SK-N-SH (cell line): ENCODE results near the gene SAMM50. TPM values are rescaled to one million over a fixed set of nuclear protein-coding genes. Genes with fewer than 3 reads are reported as not detected.

Source experiments
- CTCF ChIA-PET: fragments of 300-600, 350-600 bp; formaldehyde crosslinking; extraction: SDS; loops from one replicate; lab custom pipeline; 2021; lab: Yijun Ruan, JAX
- POLR2A ChIA-PET: fragments of 350-600 bp; sonication (Branson Sonifier 250); formaldehyde crosslinking; extraction: SDS; loops from one replicate; lab custom pipeline; 2020; ENCODE audit warnings: antibody characterized with exemption, inconsistent platforms; lab: Yijun Ruan, JAX
- DNase-seq: peaks from one replicate; pipeline ENCODE4 v3.0.0; 2012
- H2AFZ ChIP-seq: fragments of 200-600 bp; sonication (generic); 2 replicates; pipeline ENCODE4 v1.8.1; 2016; ENCODE audit warnings: antibody characterized with exemption, mild to moderate bottlenecking, low read depth
- H3F3A ChIP-seq: fragments of 200-600 bp; sonication (generic); replicated peaks from 2 replicates; pipeline ENCODE3; 2016; ENCODE audit warnings: antibody characterized with exemption, mild to moderate bottlenecking; ENCODE audit not compliant: insufficient read depth
- H3K27ac ChIP-seq, 2 experiments: fragments of 200-500 bp in 1 of 2; fragments of 200-600 bp in 1 of 2; sonication (Bioruptor generic) in 1 of 2; sonication (generic), shearing (Covaris generic) in 1 of 2; 2 replicates each; pipeline versions ENCODE4 v1.5.1 to v1.6.1; 2014 to 2016; ENCODE audit warnings: low read depth in 2 of 2, inconsistent platforms in 1 of 2, low read length in 1 of 2, mild to moderate bottlenecking in 1 of 2, mixed read lengths in 1 of 2
- H3K27me3 ChIP-seq: fragments of 200-600 bp; sonication (generic), shearing (Covaris generic); 2 replicates; pipeline ENCODE4 v1.6.1; 2016; ENCODE audit warnings: mixed run types; ENCODE audit not compliant: insufficient read depth
- H3K36me3 ChIP-seq, 2 experiments: fragments of 200-500 bp in 1 of 2; fragments of 200-600 bp in 1 of 2; sonication (Bioruptor generic) in 1 of 2; sonication (generic) in 1 of 2; replicated peaks in 1 of 2; 2 replicates each; pipeline versions ENCODE3 to v1.5.1; 2014 to 2016; ENCODE audit warnings: low read length in 1 of 2, mild to moderate bottlenecking in 1 of 2; ENCODE audit not compliant: insufficient read depth in 2 of 2, control insufficient read depth in 1 of 2
- H3K4me1 ChIP-seq, 2 experiments: fragments of 200-500 bp in 1 of 2; fragments of 200-600 bp in 1 of 2; sonication (Bioruptor generic) in 1 of 2; sonication (generic), shearing (Covaris generic) in 1 of 2; 2 replicates each; pipeline versions ENCODE4 v1.5.1 to v1.6.1; 2014 to 2016; ENCODE audit warnings: low read depth in 1 of 2, low read length in 1 of 2, mixed run types in 1 of 2; ENCODE audit not compliant: insufficient read depth in 2 of 2, control insufficient read depth in 1 of 2
- H3K4me2 ChIP-seq: fragments of 200-600 bp; sonication (generic), shearing (Covaris generic); 2 replicates; pipeline ENCODE4 v1.6.1; 2017; ENCODE audit warnings: mixed run types
- H3K4me3 ChIP-seq, 2 experiments: fragments of 200-500 bp in 1 of 2; fragments of 200-600 bp in 1 of 2; sonication (Bioruptor generic) in 1 of 2; sonication (generic), shearing (Covaris generic) in 1 of 2; 2 replicates each; pipeline versions ENCODE4 v1.5.1 to v1.8.1; 2014 to 2016; ENCODE audit warnings: low read depth in 2 of 2, inconsistent platforms in 1 of 2, low read length in 1 of 2, mild to moderate bottlenecking in 1 of 2, mixed read lengths in 1 of 2, moderate library complexity in 1 of 2
- H3K79me2 ChIP-seq: fragments of 200-600 bp; sonication (generic); 2 replicates; pipeline ENCODE4 v1.8.1; 2017; ENCODE audit warnings: mild to moderate bottlenecking; ENCODE audit not compliant: insufficient read depth
- H3K9ac ChIP-seq: fragments of 200-600 bp; sonication (generic); 2 replicates; pipeline ENCODE4 v1.6.1; 2017; ENCODE audit warnings: mixed run types
- H3K9me2 ChIP-seq: fragments of 200-600 bp; sonication (generic); 2 replicates; pipeline ENCODE4 v1.6.1; 2017; ENCODE audit warnings: mixed run types
- H3K9me3 ChIP-seq: fragments of 200-600 bp; sonication (generic); 2 replicates; pipeline ENCODE4 v1.6.1; 2017; ENCODE audit warnings: mixed run types, mild to moderate bottlenecking, moderate library complexity
- H4K20me1 ChIP-seq: fragments of 200-600 bp; sonication (generic); 2 replicates; pipeline ENCODE4 v1.6.1; 2017; ENCODE audit warnings: mild to moderate bottlenecking, mixed run types; ENCODE audit not compliant: insufficient read depth
- EP300 ChIP-seq, 2 experiments: IDR thresholded peaks; 2 replicates each; pipeline versions ENCODE4 v1.4.0 to v1.6.1; 2012; ENCODE audit warnings: borderline replicate concordance in 1 of 2, low read depth in 1 of 2, low read length in 1 of 2
- EZH2phosphoT487 ChIP-seq: fragments of 200-600 bp; sonication (generic); IDR thresholded peaks from 2 replicates; pipeline ENCODE4 v1.6.1; 2017; ENCODE audit warnings: low read depth, mixed run types, mild to moderate bottlenecking, antibody characterized with exemption, moderate library complexity, borderline replicate concordance
- FOXM1 ChIP-seq: IDR thresholded peaks from 2 replicates; pipeline ENCODE4 v1.4.0; 2012; ENCODE audit warnings: low read depth, mild to moderate bottlenecking
- GATA2 ChIP-seq: sonication (generic); formaldehyde crosslinking; IDR thresholded peaks from 2 replicates; pipeline ENCODE4 v1.5.0; 2020; ENCODE audit warnings: mild to moderate bottlenecking, missing genetic modification reagents
- MAX ChIP-seq: IDR thresholded peaks from 2 replicates; pipeline ENCODE4 v1.4.0; 2012; ENCODE audit warnings: low read depth
- MEF2A ChIP-seq: IDR thresholded peaks from 2 replicates; pipeline ENCODE4 v1.4.0; 2012; ENCODE audit warnings: low read depth, borderline replicate concordance
- NRF1 ChIP-seq: IDR thresholded peaks from 2 replicates; pipeline ENCODE4 v1.6.1; 2012; ENCODE audit warnings: low read depth, mild to moderate bottlenecking, low read length
- POLR2AphosphoS5 ChIP-seq: IDR thresholded peaks from 2 replicates; pipeline ENCODE4 v1.6.1; 2012; ENCODE audit warnings: low read depth, low read length
- RFX5 ChIP-seq: IDR thresholded peaks from 2 replicates; pipeline ENCODE4 v1.6.1; 2012; ENCODE audit warnings: mild to moderate bottlenecking, improper control_type of control experiment, low read length
- SMC3 ChIP-seq: IDR thresholded peaks from 2 replicates; pipeline ENCODE4 v1.6.1; 2012; ENCODE audit warnings: low read depth, low read length, improper control_type of control experiment
- TCF12 ChIP-seq: IDR thresholded peaks from 2 replicates; pipeline ENCODE4 v1.4.0; 2012
- TEAD4 ChIP-seq: IDR thresholded peaks from 2 replicates; pipeline ENCODE4 v1.4.0; 2012; ENCODE audit warnings: mild to moderate bottlenecking, borderline replicate concordance; ENCODE audit not compliant: insufficient read depth
- YY1 ChIP-seq: IDR thresholded peaks from 2 replicates; pipeline ENCODE4 v1.4.0; 2012; ENCODE audit warnings: low read depth, mild to moderate bottlenecking
- ZBTB33 ChIP-seq: IDR thresholded peaks from 2 replicates; pipeline ENCODE4 v1.4.0; 2012; ENCODE audit warnings: low read depth, borderline replicate concordance
- WGBS: methylation state at CpG from one replicate; pipeline ENCODE4 v1.1.6; 2017; ENCODE audit warnings: low lambda C conversion rate; 5-methylcytosine and 5-hydroxymethylcytosine counted together
- polyA plus RNA-seq, 3 experiments: library from polyadenylated mRNA; depleted of rRNA; stranded (reverse); fragments of >200 nt; gene quantifications; 2 replicates each; pipeline ENCODE4 v1.2.3, GENCODE V29; 2012
- TF ChIP-seq, protein P1 (sequence below): IDR thresholded peaks from 2 replicates; pipeline ENCODE4; 2012
- TF ChIP-seq, protein P2 (sequence below): IDR thresholded peaks from 2 replicates; pipeline ENCODE4 v1.6.1; 2012; ENCODE audit warnings: mild to moderate bottlenecking, low read depth, low read length, moderate library complexity
- TF ChIP-seq, protein P3 (sequence below): IDR thresholded peaks from 2 replicates; pipeline ENCODE4 v1.4.0; 2012; ENCODE audit warnings: low read depth, borderline replicate concordance

SAMM50 gene
- polyA plus RNA-seq, 1 of the 3 experiments (the other 2 are of a cell fraction), result 49.6 TPM

- Histone ChIP-seq H3K27ac (no peak overlapping the region), H3K4me2 (no peak overlapping the region)
Measured at GRCh38 chr22:44030051-44030701, 74.9 kb downstream of the SAMM50 start.

DNA sequence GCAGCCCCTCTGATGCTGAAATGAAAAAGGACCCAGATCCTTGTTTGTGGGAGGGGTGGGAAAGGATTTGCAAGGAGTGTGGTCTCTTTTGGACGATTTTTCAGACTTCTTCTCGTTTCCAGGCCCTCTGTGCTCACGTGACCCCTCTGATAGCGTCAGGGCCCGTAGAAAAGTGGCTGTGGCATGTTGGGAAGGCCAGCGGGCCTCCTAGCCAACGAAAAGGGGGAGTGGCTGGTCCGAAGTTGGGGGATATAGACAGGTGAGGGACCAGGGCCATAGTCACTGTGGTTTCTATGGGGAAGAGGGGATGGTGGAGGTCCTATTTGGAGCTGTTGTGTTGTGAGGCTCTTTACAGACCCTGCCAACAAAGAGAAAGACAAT, 75.5 kb downstream of the SAMM50 start:
- Histone ChIP-seq H3K36me3 (no peaks in the 10 kb centered on the region), H3K79me2 (peaks cover 15% of the 10 kb centered on the region; the same call in 1 of the 2 replicates), H3K4me2 (no peak overlapping the region), H2AFZ (no peak overlapping the region), H3K9me3 (no peaks in the 10 kb centered on the region), H3F3A (no peaks in the 10 kb centered on the region), H3K27me3 (no peaks in the 10 kb centered on the region), H3K9me2 (no peaks in the 10 kb centered on the region), H3K9ac (no peak overlapping the region), H4K20me1 (no peaks in the 10 kb centered on the region; the same call in 1 of the 2 replicates), H3K4me1 (no peaks in the 10 kb centered on the region), H3K27ac (no peak overlapping the region), H3K4me3 (no peak overlapping the region)
- CTCF ChIA-PET, result interaction anchor here (1.6 kb wide), 2 partner anchors 53 to 55 kb away, joined by 4 to 5 read pairs; no protein-coding TSS in a partner anchor
- no peak for DNase-seq
- 92% methylated on average over 8 of the region's 8 CpGs for WGBS
- POLR2A ChIA-PET, result no interaction called here
- TF ChIP-seq MEF2A, result no peak
- no peak for TF ChIP-seq EP300 (IDR thresholded peaks at IDR 0.05; ENCODE audit: borderline replicate concordance in 1 of 2, low read depth in 1 of 2, low read length in 1 of 2)
- TF ChIP-seq, protein P1, sequence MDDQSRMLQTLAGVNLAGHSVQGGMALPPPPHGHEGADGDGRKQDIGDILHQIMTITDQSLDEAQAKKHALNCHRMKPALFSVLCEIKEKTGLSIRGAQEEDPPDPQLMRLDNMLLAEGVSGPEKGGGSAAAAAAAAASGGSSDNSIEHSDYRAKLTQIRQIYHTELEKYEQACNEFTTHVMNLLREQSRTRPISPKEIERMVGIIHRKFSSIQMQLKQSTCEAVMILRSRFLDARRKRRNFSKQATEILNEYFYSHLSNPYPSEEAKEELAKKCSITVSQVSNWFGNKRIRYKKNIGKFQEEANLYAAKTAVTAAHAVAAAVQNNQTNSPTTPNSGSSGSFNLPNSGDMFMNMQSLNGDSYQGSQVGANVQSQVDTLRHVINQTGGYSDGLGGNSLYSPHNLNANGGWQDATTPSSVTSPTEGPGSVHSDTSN, result no peak
- TF ChIP-seq RFX5, result no peak
- TF ChIP-seq EZH2phosphoT487, result no peak
- TF ChIP-seq POLR2AphosphoS5, result no peak
- no peak for TF ChIP-seq MAX
- no peak for TF ChIP-seq TEAD4
- TF ChIP-seq YY1, result no peak
- no peak for TF ChIP-seq GATA2 (CRISPR knock-in tag)
- TF ChIP-seq, protein P2, sequence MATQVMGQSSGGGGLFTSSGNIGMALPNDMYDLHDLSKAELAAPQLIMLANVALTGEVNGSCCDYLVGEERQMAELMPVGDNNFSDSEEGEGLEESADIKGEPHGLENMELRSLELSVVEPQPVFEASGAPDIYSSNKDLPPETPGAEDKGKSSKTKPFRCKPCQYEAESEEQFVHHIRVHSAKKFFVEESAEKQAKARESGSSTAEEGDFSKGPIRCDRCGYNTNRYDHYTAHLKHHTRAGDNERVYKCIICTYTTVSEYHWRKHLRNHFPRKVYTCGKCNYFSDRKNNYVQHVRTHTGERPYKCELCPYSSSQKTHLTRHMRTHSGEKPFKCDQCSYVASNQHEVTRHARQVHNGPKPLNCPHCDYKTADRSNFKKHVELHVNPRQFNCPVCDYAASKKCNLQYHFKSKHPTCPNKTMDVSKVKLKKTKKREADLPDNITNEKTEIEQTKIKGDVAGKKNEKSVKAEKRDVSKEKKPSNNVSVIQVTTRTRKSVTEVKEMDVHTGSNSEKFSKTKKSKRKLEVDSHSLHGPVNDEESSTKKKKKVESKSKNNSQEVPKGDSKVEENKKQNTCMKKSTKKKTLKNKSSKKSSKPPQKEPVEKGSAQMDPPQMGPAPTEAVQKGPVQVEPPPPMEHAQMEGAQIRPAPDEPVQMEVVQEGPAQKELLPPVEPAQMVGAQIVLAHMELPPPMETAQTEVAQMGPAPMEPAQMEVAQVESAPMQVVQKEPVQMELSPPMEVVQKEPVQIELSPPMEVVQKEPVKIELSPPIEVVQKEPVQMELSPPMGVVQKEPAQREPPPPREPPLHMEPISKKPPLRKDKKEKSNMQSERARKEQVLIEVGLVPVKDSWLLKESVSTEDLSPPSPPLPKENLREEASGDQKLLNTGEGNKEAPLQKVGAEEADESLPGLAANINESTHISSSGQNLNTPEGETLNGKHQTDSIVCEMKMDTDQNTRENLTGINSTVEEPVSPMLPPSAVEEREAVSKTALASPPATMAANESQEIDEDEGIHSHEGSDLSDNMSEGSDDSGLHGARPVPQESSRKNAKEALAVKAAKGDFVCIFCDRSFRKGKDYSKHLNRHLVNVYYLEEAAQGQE, result no peak

More at GRCh38 chr22:44030051-44030701, 74.9 kb downstream of the SAMM50 start:
- TF ChIP-seq EZH2phosphoT487 (no peak), ZBTB33 (no peak), SMC3 (no peak), NRF1 (no peak), FOXM1 (no peak), GATA2 (CRISPR knock-in tag) (no peak), TCF12 (no peak)
- TF ChIP-seq, protein P3, sequence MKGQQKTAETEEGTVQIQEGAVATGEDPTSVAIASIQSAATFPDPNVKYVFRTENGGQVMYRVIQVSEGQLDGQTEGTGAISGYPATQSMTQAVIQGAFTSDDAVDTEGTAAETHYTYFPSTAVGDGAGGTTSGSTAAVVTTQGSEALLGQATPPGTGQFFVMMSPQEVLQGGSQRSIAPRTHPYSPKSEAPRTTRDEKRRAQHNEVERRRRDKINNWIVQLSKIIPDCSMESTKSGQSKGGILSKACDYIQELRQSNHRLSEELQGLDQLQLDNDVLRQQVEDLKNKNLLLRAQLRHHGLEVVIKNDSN, result no peak
- H3K9me2 ChIP-seq, result no peaks in the 10 kb centered on the region
- POLR2A ChIA-PET, result interaction anchor here (0.7 kb wide), 1 partner anchor 728 kb away, joined by 3 read pairs; no protein-coding TSS in a partner anchor
- peaks cover 20% of the 10 kb centered on the region; the same call in 1 of the 2 replicates for H3K79me2 ChIP-seq
- no peaks in the 10 kb centered on the region for H3K4me1 ChIP-seq
- H3K36me3 ChIP-seq, result no peaks in the 10 kb centered on the region
- no peak overlapping the region for H3K4me3 ChIP-seq
- no peaks in the 10 kb centered on the region; the same call in 1 of the 2 replicates for H4K20me1 ChIP-seq
- CTCF ChIA-PET, result interaction anchor here (1.6 kb wide), 2 partner anchors 54 to 56 kb away, joined by 4 to 5 read pairs; no protein-coding TSS in a partner anchor
- 89% methylated on average over 13 of the region's 18 CpGs for WGBS
- no peaks in the 10 kb centered on the region for H3K9me3 ChIP-seq
- no peak overlapping the region for H2AFZ ChIP-seq
- H3K27me3 ChIP-seq, result no peaks in the 10 kb centered on the region
- H3K9ac ChIP-seq, result no peak overlapping the region
- DNase-seq, result no peak
- no peaks in the 10 kb centered on the region for H3F3A ChIP-seq
